ENCODE results near the gene CCSER2.

The CCSER2 gene

DNA sequence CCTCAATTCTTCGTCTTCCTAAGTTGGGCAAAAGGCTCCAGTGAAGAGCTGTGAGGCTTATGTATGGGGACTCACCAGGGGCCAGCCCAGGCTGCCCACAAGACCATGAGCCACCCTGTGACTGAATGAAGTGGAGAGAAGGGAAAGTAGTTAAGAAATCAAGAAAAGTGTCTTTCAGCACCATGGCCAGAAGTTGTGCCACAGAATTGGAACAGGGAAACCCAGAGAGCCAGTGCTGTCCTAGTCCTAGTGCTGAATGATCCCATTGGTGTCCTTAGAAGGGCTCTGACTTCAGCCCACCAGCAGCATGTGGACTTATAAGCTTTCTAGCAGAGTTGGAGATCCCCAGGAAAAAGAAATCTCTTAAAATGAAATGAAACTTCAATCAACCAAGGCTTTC lies 37.0 kb upstream of the CCSER2 start:
- H3K27ac ChIP-seq = no peak overlapping the region
- TF ChIP-seq, protein P1, sequence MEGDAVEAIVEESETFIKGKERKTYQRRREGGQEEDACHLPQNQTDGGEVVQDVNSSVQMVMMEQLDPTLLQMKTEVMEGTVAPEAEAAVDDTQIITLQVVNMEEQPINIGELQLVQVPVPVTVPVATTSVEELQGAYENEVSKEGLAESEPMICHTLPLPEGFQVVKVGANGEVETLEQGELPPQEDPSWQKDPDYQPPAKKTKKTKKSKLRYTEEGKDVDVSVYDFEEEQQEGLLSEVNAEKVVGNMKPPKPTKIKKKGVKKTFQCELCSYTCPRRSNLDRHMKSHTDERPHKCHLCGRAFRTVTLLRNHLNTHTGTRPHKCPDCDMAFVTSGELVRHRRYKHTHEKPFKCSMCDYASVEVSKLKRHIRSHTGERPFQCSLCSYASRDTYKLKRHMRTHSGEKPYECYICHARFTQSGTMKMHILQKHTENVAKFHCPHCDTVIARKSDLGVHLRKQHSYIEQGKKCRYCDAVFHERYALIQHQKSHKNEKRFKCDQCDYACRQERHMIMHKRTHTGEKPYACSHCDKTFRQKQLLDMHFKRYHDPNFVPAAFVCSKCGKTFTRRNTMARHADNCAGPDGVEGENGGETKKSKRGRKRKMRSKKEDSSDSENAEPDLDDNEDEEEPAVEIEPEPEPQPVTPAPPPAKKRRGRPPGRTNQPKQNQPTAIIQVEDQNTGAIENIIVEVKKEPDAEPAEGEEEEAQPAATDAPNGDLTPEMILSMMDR (IDR thresholded peaks at IDR 0.05) = no peak
- no peak for TF ChIP-seq ZFX (IDR thresholded peaks at IDR 0.05; ENCODE audit: borderline replicate concordance)

DNA sequence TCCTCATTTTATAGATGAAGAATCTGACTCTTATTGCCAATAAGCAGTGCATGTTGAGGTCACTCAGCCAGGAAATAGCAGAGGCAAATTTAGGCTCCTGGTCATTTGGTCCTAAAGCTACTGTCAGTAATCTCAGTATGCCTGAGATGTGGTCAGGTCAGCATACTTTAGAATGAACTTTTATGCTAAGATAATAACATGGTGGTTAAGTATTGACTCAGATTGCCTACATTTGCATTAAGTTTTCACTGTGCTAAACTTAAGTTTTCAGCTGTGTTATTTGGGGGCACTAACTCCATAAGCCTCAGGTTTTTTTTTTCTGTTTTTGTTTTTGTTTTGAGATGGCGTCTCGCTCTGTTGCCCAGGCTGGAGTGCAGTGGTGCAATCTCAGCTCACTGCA lies 35.9 kb upstream of the CCSER2 start:
- TF ChIP-seq, protein P1 (IDR thresholded peaks at IDR 0.05) = no peak
- TF ChIP-seq ZFX (IDR thresholded peaks at IDR 0.05; ENCODE audit: borderline replicate concordance) = no peak
- no peak overlapping the region for H3K27ac ChIP-seq

DNA sequence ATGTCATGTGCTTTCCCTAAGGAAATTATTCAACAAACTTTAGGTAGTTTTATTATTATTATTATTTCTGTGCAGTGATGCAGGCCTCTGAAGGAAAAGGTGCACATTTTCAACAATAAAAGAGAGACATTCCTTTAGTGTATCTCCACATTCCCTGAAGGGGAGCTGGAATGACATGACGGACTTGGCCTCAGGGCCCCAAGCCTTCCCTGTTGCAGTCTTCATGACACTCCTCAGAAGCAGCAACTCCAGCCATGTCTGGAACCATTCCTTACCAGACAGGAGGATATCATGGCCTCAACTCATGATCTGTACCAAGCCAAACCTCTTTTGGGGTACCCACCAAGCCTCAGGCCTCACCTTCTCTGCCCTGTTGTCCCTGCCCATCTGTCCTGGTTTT lies 35.2 kb upstream of the CCSER2 start:
- no peak for TF ChIP-seq ZFX (IDR thresholded peaks at IDR 0.05; ENCODE audit: borderline replicate concordance)
- TF ChIP-seq, protein P1 (IDR thresholded peaks at IDR 0.05) = no peak

DNA sequence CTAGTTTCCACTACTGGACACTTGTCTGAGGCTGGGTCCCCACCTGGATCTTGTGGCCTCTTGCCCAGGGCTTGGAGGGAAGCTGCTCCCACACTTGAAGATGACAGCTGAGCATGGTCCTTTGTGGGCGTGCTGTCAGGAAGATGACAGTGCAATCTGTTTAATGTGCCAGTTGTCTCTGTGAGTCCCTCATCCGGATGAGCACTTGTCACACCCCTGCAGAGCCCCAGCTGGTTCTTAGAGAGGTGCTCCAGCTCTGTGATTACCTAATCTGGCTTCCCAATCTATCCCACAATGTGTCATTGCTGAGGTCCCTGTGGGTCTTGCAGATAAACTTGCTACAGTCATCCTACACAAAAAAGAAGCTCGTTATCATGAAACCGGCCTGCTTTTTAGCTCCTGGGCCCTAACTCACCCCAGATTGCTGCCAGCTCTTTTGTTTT lies 34.8 kb upstream of the CCSER2 start:
- TF ChIP-seq, protein P1 (IDR thresholded peaks at IDR 0.05) = no peak
- no peak for TF ChIP-seq ZFX (IDR thresholded peaks at IDR 0.05; ENCODE audit: borderline replicate concordance)
- H3K27ac ChIP-seq = no peak overlapping the region

More for the DNA sequence above, 35.2 kb upstream of the CCSER2 start:
- H3K27ac ChIP-seq = no peak overlapping the region

DNA sequence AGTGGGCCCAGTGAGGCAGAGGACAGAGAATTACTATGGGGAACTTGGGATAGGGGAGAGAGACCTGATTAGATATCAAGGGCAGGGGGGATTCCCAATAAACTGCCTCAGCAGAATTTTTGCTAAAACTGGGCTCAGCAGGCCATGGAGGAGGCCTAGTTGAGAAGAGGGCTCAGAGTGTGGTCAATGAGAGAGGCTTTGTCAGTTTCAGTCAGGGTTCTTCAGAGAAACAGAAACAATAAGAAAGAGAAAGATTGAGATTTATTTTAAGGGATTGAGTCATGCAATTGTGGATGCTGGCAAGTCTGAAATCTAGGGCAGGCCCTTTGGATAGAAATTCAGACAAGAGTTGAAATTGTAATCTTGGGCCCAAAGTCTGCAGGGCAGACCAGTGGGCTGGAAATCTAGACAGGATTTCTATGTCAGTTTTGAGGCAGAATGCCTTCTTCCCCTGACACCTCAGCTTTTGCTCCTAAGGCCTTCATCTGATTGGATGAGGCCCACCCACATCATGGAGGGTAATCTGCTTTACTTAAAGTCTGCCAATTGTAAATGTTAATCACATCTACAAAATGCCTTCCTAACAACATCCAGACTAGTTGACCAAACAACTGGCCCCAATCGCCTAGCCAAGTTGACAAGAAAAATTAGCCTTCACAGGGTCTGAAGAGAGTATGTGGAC lies 33.5 kb upstream of the CCSER2 start:
- no peak for TF ChIP-seq ZFX (IDR thresholded peaks at IDR 0.05; ENCODE audit: borderline replicate concordance)
- TF ChIP-seq, protein P1 (IDR thresholded peaks at IDR 0.05) = no peak
- no peak overlapping the region for H3K27ac ChIP-seq

DNA sequence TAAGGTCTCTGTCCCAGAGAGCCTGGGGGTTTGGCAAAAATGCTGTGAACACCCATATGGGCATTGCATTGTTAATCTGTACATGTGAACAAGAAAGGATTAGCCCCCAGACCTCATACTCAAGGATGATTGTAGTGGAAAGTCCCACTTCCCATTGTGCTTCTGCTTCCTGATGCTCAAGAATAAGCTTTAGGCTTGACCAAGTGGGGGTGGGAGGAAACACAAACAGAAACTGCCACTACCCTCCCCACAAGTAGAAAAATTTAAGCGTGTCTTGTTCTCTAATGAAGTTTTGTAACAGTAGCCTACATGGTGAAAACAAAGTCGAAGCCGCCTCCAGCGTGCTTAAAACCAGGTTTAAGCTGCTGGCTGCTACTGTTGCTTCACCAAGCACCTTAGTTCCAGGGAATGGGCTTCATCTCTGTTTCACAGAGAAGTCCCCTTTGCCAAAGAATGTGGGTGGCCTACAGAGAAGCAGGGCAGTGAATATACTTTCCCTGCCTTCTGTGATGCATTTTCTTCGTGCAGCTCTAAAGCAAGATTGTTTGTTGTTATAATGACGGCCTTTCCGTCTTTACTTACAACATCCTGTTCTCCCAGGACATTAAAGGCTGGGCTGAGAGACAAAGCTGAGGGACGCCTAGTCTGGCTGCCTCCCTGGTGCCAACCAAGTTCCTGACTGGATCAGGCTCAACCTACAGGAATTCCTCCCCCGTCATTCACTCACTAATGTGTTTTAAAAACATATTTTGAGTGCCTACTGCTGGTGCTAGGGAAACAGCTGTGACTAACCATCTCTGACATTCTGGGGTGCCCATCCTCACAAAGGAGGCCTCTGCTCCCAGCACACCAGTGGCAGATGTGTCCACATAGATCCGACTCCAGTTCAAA lies 32.1 kb upstream of the CCSER2 start:
- H3K27ac ChIP-seq = no peak overlapping the region

More for the DNA sequence above, 32.1 kb upstream of the CCSER2 start:
- TF ChIP-seq ZFX (IDR thresholded peaks at IDR 0.05; ENCODE audit: borderline replicate concordance) = no peak
- TF ChIP-seq, protein P1 (IDR thresholded peaks at IDR 0.05) = no peak
